PC-9 (cell line): ENCODE results near the gene ANKRD37.

ENCODE experiments used
- EZH2 ChIP-seq: fragments of 200-600 bp; sonication (generic); IDR thresholded peaks from 2 replicates; pipeline ENCODE4 v1.8.0; 2017; ENCODE audit warnings: antibody characterized with exemption, low read depth
- TF ChIP-seq, protein P1 (sequence below): fragments of 200-600 bp; sonication (generic); conservative IDR thresholded peaks from 2 replicates; pipeline ENCODE4 v1.6.1; 2017; ENCODE audit warnings: mixed run types, antibody characterized with exemption, mild to moderate bottlenecking, moderate library complexity

- TF ChIP-seq, protein P1, sequence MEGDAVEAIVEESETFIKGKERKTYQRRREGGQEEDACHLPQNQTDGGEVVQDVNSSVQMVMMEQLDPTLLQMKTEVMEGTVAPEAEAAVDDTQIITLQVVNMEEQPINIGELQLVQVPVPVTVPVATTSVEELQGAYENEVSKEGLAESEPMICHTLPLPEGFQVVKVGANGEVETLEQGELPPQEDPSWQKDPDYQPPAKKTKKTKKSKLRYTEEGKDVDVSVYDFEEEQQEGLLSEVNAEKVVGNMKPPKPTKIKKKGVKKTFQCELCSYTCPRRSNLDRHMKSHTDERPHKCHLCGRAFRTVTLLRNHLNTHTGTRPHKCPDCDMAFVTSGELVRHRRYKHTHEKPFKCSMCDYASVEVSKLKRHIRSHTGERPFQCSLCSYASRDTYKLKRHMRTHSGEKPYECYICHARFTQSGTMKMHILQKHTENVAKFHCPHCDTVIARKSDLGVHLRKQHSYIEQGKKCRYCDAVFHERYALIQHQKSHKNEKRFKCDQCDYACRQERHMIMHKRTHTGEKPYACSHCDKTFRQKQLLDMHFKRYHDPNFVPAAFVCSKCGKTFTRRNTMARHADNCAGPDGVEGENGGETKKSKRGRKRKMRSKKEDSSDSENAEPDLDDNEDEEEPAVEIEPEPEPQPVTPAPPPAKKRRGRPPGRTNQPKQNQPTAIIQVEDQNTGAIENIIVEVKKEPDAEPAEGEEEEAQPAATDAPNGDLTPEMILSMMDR, result no peak
- TF ChIP-seq EZH2, result no peak
These were observed 22.6 kb upstream of the ANKRD37 start for GRCh38 chr4:185374027-185374426.
